ENCODE measurements around the gene ALOX15B.

ALOX15B gene

DNA sequence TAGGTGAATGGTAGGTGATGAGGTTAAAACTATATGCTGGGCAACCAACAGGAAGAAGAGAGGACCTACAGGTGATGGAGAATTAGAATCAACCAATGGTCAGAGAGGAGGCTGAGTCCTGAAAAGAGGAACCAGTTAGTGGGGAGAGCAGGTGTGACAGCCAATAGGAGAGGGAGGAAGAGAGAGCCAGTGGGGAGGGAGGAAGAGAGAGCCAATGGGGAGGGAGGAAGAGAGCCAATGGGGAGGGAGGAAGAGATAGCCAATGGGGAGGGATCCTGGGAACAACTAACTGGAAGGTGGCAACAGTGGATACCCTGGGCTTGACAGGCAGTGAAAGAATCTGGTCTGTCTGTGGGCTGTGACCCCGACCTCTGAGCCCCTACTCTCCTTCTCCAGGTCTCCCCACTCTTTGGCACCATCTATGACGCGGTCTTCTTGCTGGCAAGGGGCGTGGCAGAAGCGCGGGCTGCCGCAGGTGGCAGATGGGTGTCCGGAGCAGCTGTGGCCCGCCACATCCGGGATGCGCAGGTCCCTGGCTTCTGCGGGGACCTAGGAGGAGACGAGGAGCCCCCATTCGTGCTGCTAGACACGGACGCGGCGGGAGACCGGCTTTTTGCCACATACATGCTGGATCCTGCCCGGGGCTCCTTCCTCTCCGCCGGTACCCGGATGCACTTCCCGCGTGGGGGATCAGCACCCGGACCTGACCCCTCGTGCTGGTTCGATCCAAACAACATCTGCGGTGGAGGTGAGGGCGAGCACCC, 32.7 kb upstream of the ALOX15B start:
- no peak overlapping the region for H3K4me3 Mint-ChIP-seq

DNA sequence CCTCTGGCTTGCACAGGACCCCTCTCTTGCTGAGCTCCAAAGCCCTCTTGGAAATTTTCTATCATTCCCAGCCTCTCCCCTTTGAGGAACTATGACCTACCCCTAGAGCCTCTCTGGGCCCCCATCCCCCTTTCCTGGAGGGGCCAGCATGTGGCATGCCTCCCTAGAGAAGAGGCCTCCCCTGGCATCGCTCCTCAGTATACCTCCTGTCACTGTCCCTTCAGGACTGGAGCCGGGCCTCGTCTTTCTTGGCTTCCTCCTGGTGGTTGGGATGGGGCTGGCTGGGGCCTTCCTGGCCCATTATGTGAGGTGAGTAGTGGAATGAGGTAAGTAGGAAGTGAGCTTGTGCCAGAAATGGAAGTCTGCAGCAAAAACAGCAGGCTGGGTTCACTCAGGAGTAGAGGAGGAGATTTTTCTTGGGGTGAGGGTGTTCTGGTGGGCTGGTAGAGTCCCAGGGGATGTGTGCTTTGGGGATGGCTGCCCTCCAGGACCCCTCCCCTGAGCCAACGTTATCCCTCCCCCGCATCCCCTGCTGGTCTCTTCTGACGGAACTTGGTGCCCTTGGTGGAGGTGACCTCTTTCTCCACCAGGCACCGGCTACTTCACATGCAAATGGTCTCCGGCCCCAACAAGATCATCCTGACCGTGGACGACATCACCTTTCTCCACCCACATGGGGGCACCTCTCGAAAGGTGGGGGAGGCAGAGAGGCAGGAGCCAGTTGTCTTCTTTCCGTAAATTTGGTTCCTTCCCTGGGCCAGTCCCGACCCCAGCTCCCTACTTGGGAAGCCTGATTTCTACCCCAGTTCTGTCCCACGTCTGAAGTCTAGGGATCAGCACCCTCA, 31.8 kb upstream of the ALOX15B start:
- Mint-ChIP-seq H3K36me3 (no peaks in the 10 kb centered on the region), H3K9me3 (no peaks in the 10 kb centered on the region), H3K4me1 (peaks cover 3% of the 10 kb centered on the region), H3K4me3 (no peak overlapping the region), H3K27ac (no peak overlapping the region), H3K27me3 (peaks cover 11% of the 10 kb centered on the region)

More for the DNA sequence above, 32.7 kb upstream of the ALOX15B start:
- no peak overlapping the region for H3K27ac Mint-ChIP-seq
- H3K36me3 Mint-ChIP-seq = no peaks in the 10 kb centered on the region
- no peaks in the 10 kb centered on the region for H3K9me3 Mint-ChIP-seq
- peaks cover 17% of the 10 kb centered on the region for H3K27me3 Mint-ChIP-seq
- peaks cover 6% of the 10 kb centered on the region for H3K4me1 Mint-ChIP-seq

- no peaks in the 10 kb centered on the region for H3K4me1 Mint-ChIP-seq
- H3K27ac Mint-ChIP-seq = no peak overlapping the region
- H3K4me3 Mint-ChIP-seq = no peak overlapping the region
- no peaks in the 10 kb centered on the region for H3K36me3 Mint-ChIP-seq
- peaks cover 8% of the 10 kb centered on the region for H3K27me3 Mint-ChIP-seq
- no peaks in the 10 kb centered on the region for H3K9me3 Mint-ChIP-seq
Measured at GRCh38 chr17:8007836-8008235, 31.0 kb upstream of the ALOX15B start.

DNA sequence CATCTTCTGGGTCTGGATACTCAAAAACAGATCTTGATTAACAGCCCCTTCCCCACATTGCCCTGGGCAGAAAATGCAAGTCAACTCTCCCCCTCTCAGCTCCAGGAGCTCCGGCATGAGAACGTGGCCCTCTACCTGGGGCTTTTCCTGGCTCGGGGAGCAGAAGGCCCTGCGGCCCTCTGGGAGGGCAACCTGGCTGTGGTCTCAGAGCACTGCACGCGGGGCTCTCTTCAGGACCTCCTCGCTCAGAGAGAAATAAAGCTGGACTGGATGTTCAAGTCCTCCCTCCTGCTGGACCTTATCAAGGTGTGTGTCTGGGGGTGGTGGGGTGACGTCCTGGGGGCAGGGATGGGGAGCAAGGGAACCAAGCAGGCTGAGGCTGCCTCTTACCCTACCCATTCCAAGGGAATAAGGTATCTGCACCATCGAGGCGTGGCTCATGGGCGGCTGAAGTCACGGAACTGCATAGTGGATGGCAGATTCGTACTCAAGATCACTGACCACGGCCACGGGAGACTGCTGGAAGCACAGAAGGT, 26.7 kb upstream of the ALOX15B start:
- H3K4me1 Mint-ChIP-seq = peaks cover 4% of the 10 kb centered on the region
- no peaks in the 10 kb centered on the region for H3K36me3 Mint-ChIP-seq
- no peak overlapping the region for H3K4me3 Mint-ChIP-seq
- H3K27ac Mint-ChIP-seq = no peak overlapping the region
- no peaks in the 10 kb centered on the region for H3K9me3 Mint-ChIP-seq
- H3K27me3 Mint-ChIP-seq = no peaks in the 10 kb centered on the region

- H3K4me3 Mint-ChIP-seq = no peak overlapping the region
- no peaks in the 10 kb centered on the region for H3K27me3 Mint-ChIP-seq
- H3K4me1 Mint-ChIP-seq = peaks cover 4% of the 10 kb centered on the region
- no peaks in the 10 kb centered on the region for H3K36me3 Mint-ChIP-seq
- no peaks in the 10 kb centered on the region for H3K9me3 Mint-ChIP-seq
- no peak overlapping the region for H3K27ac Mint-ChIP-seq
Measured at GRCh38 chr17:8012996-8013640, 25.7 kb upstream of the ALOX15B start.

GRCh38 chr17:8013731-8014557, 24.9 kb upstream of the ALOX15B start:
- H3K27ac Mint-ChIP-seq = no peak overlapping the region
- no peaks in the 10 kb centered on the region for H3K9me3 Mint-ChIP-seq
- peaks cover 4% of the 10 kb centered on the region for H3K4me1 Mint-ChIP-seq
- H3K4me3 Mint-ChIP-seq = no peak overlapping the region
- no peaks in the 10 kb centered on the region for H3K36me3 Mint-ChIP-seq
- H3K27me3 Mint-ChIP-seq = no peaks in the 10 kb centered on the region

DNA sequence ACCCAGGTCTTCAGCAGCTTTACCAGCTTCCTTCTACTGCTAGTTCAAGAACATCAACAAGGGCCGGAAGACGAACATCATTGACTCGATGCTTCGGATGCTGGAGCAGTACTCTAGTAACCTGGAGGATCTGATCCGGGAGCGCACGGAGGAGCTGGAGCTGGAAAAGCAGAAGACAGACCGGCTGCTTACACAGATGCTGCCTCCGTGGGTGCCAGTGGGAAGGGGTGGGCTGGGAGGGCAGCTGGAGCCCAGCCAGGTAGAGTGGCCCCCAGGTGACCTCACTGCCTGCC, 24.4 kb upstream of the ALOX15B start:
- H3K9me3 Mint-ChIP-seq = no peaks in the 10 kb centered on the region
- no peak overlapping the region for H3K27ac Mint-ChIP-seq
- no peaks in the 10 kb centered on the region for H3K36me3 Mint-ChIP-seq
- H3K27me3 Mint-ChIP-seq = peaks cover under 1% of the 10 kb centered on the region
- peaks cover 4% of the 10 kb centered on the region for H3K4me1 Mint-ChIP-seq
- no peak overlapping the region for H3K4me3 Mint-ChIP-seq

GRCh38 chr17:8015236-8015956, 23.5 kb upstream of the ALOX15B start:
- peaks cover 4% of the 10 kb centered on the region for H3K4me1 Mint-ChIP-seq
- H3K36me3 Mint-ChIP-seq = no peaks in the 10 kb centered on the region
- H3K27me3 Mint-ChIP-seq = peaks cover 1% of the 10 kb centered on the region
- no peaks in the 10 kb centered on the region for H3K9me3 Mint-ChIP-seq
- no peak overlapping the region for H3K27ac Mint-ChIP-seq
- H3K4me3 Mint-ChIP-seq = peak overlapping the region; percentile 19

GRCh38 chr17:8015957-8016631, 22.8 kb upstream of the ALOX15B start:
- H3K27ac Mint-ChIP-seq = no peak overlapping the region
- H3K4me1 Mint-ChIP-seq = peaks cover 4% of the 10 kb centered on the region
- peaks cover 1% of the 10 kb centered on the region for H3K27me3 Mint-ChIP-seq
- H3K4me3 Mint-ChIP-seq = peak overlapping the region; percentile 83
- no peaks in the 10 kb centered on the region for H3K36me3 Mint-ChIP-seq
- H3K9me3 Mint-ChIP-seq = no peaks in the 10 kb centered on the region

DNA sequence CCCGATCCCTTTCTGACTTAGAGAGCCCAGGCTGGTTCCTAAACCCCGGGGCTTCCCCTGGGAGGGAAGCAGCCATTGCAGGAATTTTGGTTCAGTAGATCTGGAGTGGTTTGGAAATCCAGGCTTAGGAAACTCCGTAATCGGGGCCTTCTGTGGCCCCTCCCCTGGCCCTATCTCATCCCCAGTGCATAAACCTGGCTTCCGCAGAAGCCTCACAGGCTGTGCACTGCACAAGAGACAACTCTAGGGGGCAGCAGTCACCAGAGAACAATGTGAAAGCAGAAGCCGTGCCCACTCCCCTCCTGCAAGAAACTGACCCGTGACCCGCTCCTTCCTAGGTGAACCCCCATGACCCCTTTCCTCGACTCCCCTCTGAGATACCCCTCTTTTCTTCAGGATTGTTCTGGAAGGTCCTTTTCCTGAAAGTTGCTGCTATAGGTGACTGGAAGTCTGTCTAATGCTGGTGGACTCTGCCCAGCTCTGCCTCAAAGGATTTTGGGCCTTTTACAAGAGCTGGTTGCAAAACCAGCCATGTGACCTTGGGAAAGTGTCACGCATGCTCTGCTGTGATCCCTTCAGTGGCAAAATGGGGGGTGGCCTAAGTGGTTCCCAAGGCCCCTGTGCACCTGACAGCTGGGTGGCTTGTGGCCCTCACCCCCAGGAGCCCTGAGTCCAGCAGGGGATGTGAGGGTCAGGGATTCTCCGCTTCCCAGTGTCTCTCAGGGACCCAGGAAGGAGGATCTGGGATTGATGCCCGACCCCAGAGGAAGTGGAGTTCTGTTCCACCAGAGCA, 22.0 kb upstream of the ALOX15B start:
- peaks cover 4% of the 10 kb centered on the region for H3K4me1 Mint-ChIP-seq
- peaks cover 1% of the 10 kb centered on the region for H3K27me3 Mint-ChIP-seq
- H3K36me3 Mint-ChIP-seq = no peaks in the 10 kb centered on the region
- H3K27ac Mint-ChIP-seq = no peak overlapping the region
- peak overlapping the region; percentile 83 for H3K4me3 Mint-ChIP-seq
- H3K9me3 Mint-ChIP-seq = no peaks in the 10 kb centered on the region

DNA sequence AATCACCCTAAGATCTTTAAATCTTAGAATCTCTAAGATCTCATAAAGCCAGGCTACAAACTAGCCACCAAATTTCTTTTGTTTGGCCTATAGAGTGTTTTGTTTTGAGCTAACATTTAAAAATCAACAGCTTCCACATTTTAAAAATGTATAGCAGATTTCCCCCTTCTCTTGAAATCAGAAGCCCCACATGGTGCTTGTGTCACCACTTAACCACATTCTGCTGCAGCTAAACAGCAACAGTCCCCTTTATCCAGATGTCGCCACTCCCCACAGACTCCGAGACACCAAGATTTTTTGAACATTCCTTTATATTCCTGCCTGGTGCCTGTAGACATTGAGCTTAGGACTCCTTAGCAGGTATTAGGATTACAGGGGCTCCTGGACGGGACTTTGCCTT, 20.4 kb upstream of the ALOX15B start:
- H3K4me3 Mint-ChIP-seq = no peak overlapping the region
- no peaks in the 10 kb centered on the region for H3K9me3 Mint-ChIP-seq
- H3K4me1 Mint-ChIP-seq = peaks cover 4% of the 10 kb centered on the region
- H3K27me3 Mint-ChIP-seq = peaks cover 1% of the 10 kb centered on the region
- H3K36me3 Mint-ChIP-seq = no peaks in the 10 kb centered on the region
- no peak overlapping the region for H3K27ac Mint-ChIP-seq

- no peak overlapping the region for H3K4me3 Mint-ChIP-seq
- H3K4me1 Mint-ChIP-seq = peaks cover 4% of the 10 kb centered on the region
- no peaks in the 10 kb centered on the region for H3K36me3 Mint-ChIP-seq
- no peak overlapping the region for H3K27ac Mint-ChIP-seq
- no peaks in the 10 kb centered on the region for H3K9me3 Mint-ChIP-seq
- peaks cover 1% of the 10 kb centered on the region for H3K27me3 Mint-ChIP-seq
Measured at GRCh38 chr17:8019166-8019565, 19.7 kb upstream of the ALOX15B start.

- Mint-ChIP-seq H3K27ac (no peak overlapping the region), H3K4me1 (peaks cover 4% of the 10 kb centered on the region), H3K27me3 (peaks cover 2% of the 10 kb centered on the region), H3K36me3 (no peaks in the 10 kb centered on the region), H3K4me3 (no peak overlapping the region), H3K9me3 (no peaks in the 10 kb centered on the region)
Measured at GRCh38 chr17:8019665-8020650, 18.9 kb upstream of the ALOX15B start.

Data from activated naive CD4-positive, alpha-beta T cell treated with anti-CD3 and anti-CD28 coated beads, Interleukin-2, amount 50 U/mL, for 24 hours (primary cell).